ENCODE data around the gene CLASP1. TPM values are rescaled to one million over a fixed set of nuclear protein-coding genes. Genes with fewer than 3 reads are reported as not detected.

The CLASP1 gene
- polyA plus RNA-seq, 1 donor (not counting 4 experiments of a cell fraction or from before 2014, with no cell fraction given), result 16.7 TPM

- Histone ChIP-seq H3K9me1 (ENCODE audit: control insufficient read depth, extremely low read depth, insufficient read depth, low read length) (no peaks in the 10 kb centered on the region), H2AFZ (ENCODE audit: control insufficient read depth, low read length) (no peak overlapping the region), H3K79me2 (ENCODE audit: control insufficient read depth, insufficient read depth, low read length) (no peaks in the 10 kb centered on the region), H3K4me3 (ENCODE audit: control insufficient read depth in 2 of 3, extremely low read depth in 1 of 3, insufficient read depth in 2 of 3, low read depth in 1 of 3, low read length in 3 of 3) (no peak overlapping the region), H3K4me2 (ENCODE audit: control insufficient read depth, extremely low read depth, insufficient read depth, low read depth, low read length) (no peak overlapping the region), H3K9ac (ENCODE audit: control insufficient read depth, extremely low read depth, insufficient read depth, low read length) (no peak overlapping the region), H3K27me3 (ENCODE audit: control insufficient read depth, extremely low read depth, insufficient read depth, low read length) (no peaks in the 10 kb centered on the region), H3K4me1 (ENCODE audit: control insufficient read depth, extremely low read depth, insufficient read depth, low read length) (no peaks in the 10 kb centered on the region), H3K9me3 (ENCODE audit: control insufficient read depth, low read depth, low read length) (no peaks in the 10 kb centered on the region), H4K20me1 (ENCODE audit: control insufficient read depth, extremely low read depth, insufficient read depth, low read length) (no peaks in the 10 kb centered on the region), H3K27ac (ENCODE audit: control insufficient read depth, insufficient read depth, low read length) (no peak overlapping the region), H3K36me3 (ENCODE audit: control insufficient read depth in 2 of 2, extremely low read depth in 1 of 2, insufficient read depth in 2 of 2, low read length in 2 of 2) (peaks cover 12 to 14% of the 10 kb centered on the region in 2 experiments)
- dilution Hi-C loops (cut with MboI; ENCODE audit: extremely low pct_ligation_motif_present, low sequenced_read_pairs), result no loop called here
- DNase-seq (ENCODE audit: low read depth, low spot score) (no peak), FAIRE-seq (no peak)
- TF ChIP-seq EZH2 (IDR thresholded peaks at IDR 0.05; ENCODE audit: low read length), result no peak
- no peak for TF ChIP-seq CTCF (optimal IDR thresholded peaks at IDR 0.05 in 1 of 3, IDR thresholded peaks at IDR 0.05 in 1 of 3, conservative IDR thresholded peaks at IDR 0.05 in 1 of 3; ENCODE audit: extremely low read depth in 1 of 3, insufficient read depth in 2 of 3, low read length in 3 of 3)
Measured at GRCh38 chr2:121419081-121419699, 230.1 kb downstream of the CLASP1 start.

- no peak overlapping the region for H3K4me3 ChIP-seq (ENCODE audit: control insufficient read depth in 2 of 3, extremely low read depth in 1 of 3, insufficient read depth in 2 of 3, low read depth in 1 of 3, low read length in 3 of 3)
- no peaks in the 10 kb centered on the region for H3K9me3 ChIP-seq (ENCODE audit: control insufficient read depth, low read depth, low read length)
- FAIRE-seq (no peak), DNase-seq (ENCODE audit: low read depth, low spot score) (no peak)
- no peak overlapping the region for H3K27ac ChIP-seq (ENCODE audit: control insufficient read depth, insufficient read depth, low read length)
- H2AFZ ChIP-seq (ENCODE audit: control insufficient read depth, low read length), result no peak overlapping the region
- H3K9ac ChIP-seq (ENCODE audit: control insufficient read depth, extremely low read depth, insufficient read depth, low read length), result no peak overlapping the region
- H3K79me2 ChIP-seq (ENCODE audit: control insufficient read depth, insufficient read depth, low read length), result peaks cover 2% of the 10 kb centered on the region
- TF ChIP-seq CTCF (optimal IDR thresholded peaks at IDR 0.05 in 1 of 3, IDR thresholded peaks at IDR 0.05 in 1 of 3, conservative IDR thresholded peaks at IDR 0.05 in 1 of 3; ENCODE audit: extremely low read depth in 1 of 3, insufficient read depth in 2 of 3, low read length in 3 of 3) (no peak), EZH2 (IDR thresholded peaks at IDR 0.05; ENCODE audit: low read length) (no peak)
- H3K4me2 ChIP-seq (ENCODE audit: control insufficient read depth, extremely low read depth, insufficient read depth, low read depth, low read length), result no peak overlapping the region
- peaks cover 11 to 18% of the 10 kb centered on the region in 2 experiments for H3K36me3 ChIP-seq (ENCODE audit: control insufficient read depth in 2 of 2, extremely low read depth in 1 of 2, insufficient read depth in 2 of 2, low read length in 2 of 2)
- H3K4me1 ChIP-seq (ENCODE audit: control insufficient read depth, extremely low read depth, insufficient read depth, low read length), result no peaks in the 10 kb centered on the region
- H4K20me1 ChIP-seq (ENCODE audit: control insufficient read depth, extremely low read depth, insufficient read depth, low read length), result no peaks in the 10 kb centered on the region
- no peaks in the 10 kb centered on the region for H3K27me3 ChIP-seq (ENCODE audit: control insufficient read depth, extremely low read depth, insufficient read depth, low read length)
- dilution Hi-C loops (cut with MboI; ENCODE audit: extremely low pct_ligation_motif_present, low sequenced_read_pairs), result no loop called here
- H3K9me1 ChIP-seq (ENCODE audit: control insufficient read depth, extremely low read depth, insufficient read depth, low read length), result no peaks in the 10 kb centered on the region
Measured at GRCh38 chr2:121418494-121419058, 230.7 kb downstream of the CLASP1 start.

Measured in keratinocyte (primary cell).